Breast epithelium (tissue), 4 donors: Measurements from ENCODE around the gene MLC1. TPM values are rescaled to one million over a fixed set of nuclear protein-coding genes. Genes with fewer than 3 reads are reported as not detected.

Source experiments
- DNase-seq, 2 donors: peaks; one replicate each; pipeline ENCODE4 v3.0.0-alpha.2; 2019; ENCODE audit warnings: low spot score in 2 of 2
- H3K27ac ChIP-seq, 2 donors: fragments of 200-600 bp; sonication (generic) in 1 of 2; one replicate each; pipeline ENCODE4 v1.5.1; 2016 to 2019; ENCODE audit warnings: mild to moderate bottlenecking in 1 of 2
- H3K27me3 ChIP-seq, 2 donors: fragments of 200-600 bp; sonication (generic) in 1 of 2; one replicate each; pipeline versions ENCODE4 v1.5.1 to v1.6.0; 2017 to 2019; ENCODE audit warnings: control low read depth in 1 of 2, mild to moderate bottlenecking in 1 of 2
- H3K36me3 ChIP-seq: fragments of 200-600 bp; one replicate; pipeline ENCODE4 v1.5.1; 2019
- H3K4me1 ChIP-seq, 2 donors: fragments of 200-600 bp; sonication (generic); one replicate each; pipeline ENCODE4 v1.5.1; 2016 to 2019; ENCODE audit warnings: control low read depth in 1 of 2
- H3K4me3 ChIP-seq, 3 donors: fragments of 200-600 bp; sonication (generic); 1 replicate in 2 of 3; 2 replicates in 1 of 3; pipeline ENCODE4 v1.5.1; 2016 to 2019; ENCODE audit warnings: mild to moderate bottlenecking in 3 of 3, moderate library complexity in 2 of 3
- H3K9me3 ChIP-seq, 2 donors: fragments of 200-600 bp; sonication (generic) in 1 of 2; one replicate each; pipeline ENCODE4 v1.5.1; 2016 to 2019; ENCODE audit warnings: control low read depth in 1 of 2
- POLR2A ChIP-seq: fragments of 450-650 bp; IDR thresholded peaks from one replicate; pipeline ENCODE4 v1.6.1; 2016; ENCODE audit warnings: antibody characterized with exemption, mild to moderate bottlenecking, moderate library complexity
- POLR2AphosphoS5 ChIP-seq, 3 donors: sonication (generic); formaldehyde crosslinking; IDR thresholded peaks; one replicate each; pipeline ENCODE4 v1.6.1; 2017; ENCODE audit warnings: antibody characterized with exemption in 3 of 3
- intact Hi-C: fragments of 100-400 bp; cut with DNase I; formaldehyde crosslinking; loops from one replicate; pipeline ENCODE4 v1.15.1; 2023; ENCODE audit warnings: low total_unique reads
- total RNA-seq, 3 donors: library from RNA; depleted of rRNA; stranded (reverse); fragments of >200 nt; gene quantifications; one replicate each; pipeline ENCODE4 v1.1.0, GENCODE V29; 2016
- TF ChIP-seq, protein P1 (sequence below), 3 donors: fragments of 450-650 bp; IDR thresholded peaks; one replicate each; pipeline ENCODE4 v1.5.1; 2016 to 2017; ENCODE audit warnings: antibody characterized with exemption in 3 of 3, mild to moderate bottlenecking in 3 of 3, moderate library complexity in 3 of 3

MLC1 gene
- total RNA-seq, 3 donors from 2014 or later = 0.15 TPM; not detected in 2

DNA sequence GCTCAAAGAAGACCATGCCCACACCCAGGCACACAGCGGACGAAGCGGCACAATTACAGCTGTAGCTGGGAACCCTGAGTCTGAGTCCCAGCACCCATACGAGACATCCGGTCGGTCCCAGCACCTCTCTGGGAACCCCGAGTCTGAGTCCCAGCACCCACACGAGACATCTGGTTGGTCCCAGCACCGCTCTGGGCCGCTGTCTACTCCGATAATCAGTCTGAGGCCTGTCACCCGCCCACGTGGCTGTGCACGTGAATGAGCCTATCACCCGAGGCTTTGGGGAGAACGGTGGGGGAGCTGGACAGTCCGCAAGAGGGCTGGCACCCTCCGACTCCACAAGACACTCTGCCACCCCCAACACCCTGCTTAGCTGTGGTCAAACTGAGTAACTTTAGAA is 33.3 kb downstream of the MLC1 start:
- Histone ChIP-seq H3K27me3 (peaks cover 0 to 7% of the 10 kb centered on the region in 2 donors), H3K27ac (no peak overlapping the region), H3K36me3 (no peaks in the 10 kb centered on the region), H3K9me3 (peaks cover 7 to 16% of the 10 kb centered on the region in 2 donors), H3K4me3 (no peak overlapping the region), H3K4me1 (no peaks in the 10 kb centered on the region)
- TF ChIP-seq POLR2A (no peak), POLR2AphosphoS5 (IDR thresholded peaks at IDR 0.05) (no peak)
- TF ChIP-seq, protein P1, sequence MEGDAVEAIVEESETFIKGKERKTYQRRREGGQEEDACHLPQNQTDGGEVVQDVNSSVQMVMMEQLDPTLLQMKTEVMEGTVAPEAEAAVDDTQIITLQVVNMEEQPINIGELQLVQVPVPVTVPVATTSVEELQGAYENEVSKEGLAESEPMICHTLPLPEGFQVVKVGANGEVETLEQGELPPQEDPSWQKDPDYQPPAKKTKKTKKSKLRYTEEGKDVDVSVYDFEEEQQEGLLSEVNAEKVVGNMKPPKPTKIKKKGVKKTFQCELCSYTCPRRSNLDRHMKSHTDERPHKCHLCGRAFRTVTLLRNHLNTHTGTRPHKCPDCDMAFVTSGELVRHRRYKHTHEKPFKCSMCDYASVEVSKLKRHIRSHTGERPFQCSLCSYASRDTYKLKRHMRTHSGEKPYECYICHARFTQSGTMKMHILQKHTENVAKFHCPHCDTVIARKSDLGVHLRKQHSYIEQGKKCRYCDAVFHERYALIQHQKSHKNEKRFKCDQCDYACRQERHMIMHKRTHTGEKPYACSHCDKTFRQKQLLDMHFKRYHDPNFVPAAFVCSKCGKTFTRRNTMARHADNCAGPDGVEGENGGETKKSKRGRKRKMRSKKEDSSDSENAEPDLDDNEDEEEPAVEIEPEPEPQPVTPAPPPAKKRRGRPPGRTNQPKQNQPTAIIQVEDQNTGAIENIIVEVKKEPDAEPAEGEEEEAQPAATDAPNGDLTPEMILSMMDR (IDR thresholded peaks at IDR 0.05) = no peak
- intact Hi-C loops = loop anchor here (10.0 kb wide), 1 partner anchor 287 kb away; no protein-coding TSS in a partner anchor
- no peak for DNase-seq

DNA sequence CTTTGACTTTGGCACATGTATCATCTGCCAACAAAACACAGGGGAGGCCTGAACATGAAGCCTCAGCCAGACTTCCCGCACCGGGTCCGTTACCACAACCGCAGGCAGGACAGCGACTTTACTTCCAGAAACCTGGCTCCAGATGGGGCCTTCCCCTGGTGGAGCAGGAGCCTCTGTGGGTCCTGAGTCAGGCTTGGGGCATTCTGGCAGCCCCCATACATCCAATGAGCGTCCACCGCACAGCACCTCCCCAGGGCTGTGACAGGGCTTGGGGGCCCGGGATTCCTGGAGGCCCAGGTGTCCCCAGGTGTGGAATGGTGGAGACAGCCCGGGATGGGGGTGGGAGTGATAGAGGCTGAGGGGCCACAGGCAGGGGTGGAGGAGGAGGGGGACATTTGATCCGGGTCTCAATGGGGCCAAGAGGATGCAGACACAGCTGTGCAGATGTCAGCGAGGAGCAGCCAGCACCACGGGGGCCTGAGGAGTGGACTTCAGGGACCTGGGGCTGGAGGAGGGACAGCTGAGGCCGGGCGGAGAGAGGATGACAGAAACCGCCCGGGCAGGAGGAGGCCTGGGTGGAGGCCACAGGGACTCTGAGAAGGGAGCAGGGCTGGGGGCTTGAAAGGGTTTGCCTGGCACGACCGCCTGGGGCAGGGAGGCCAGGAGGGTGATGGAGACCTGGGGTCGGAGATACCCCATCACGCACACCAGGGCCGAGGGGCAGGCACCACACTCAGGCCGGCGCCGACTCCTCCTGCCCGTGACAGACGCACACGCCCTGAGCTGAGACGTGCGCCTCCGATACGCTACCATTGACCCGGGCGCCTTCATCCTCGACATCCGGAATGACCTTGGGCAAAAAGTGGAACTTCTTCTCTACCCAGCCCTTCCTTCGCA is 35.7 kb downstream of the MLC1 start:
- intact Hi-C loops = loop anchor here (10.0 kb wide), 1 partner anchor 285 kb away; no protein-coding TSS in a partner anchor
- H3K36me3 ChIP-seq = no peaks in the 10 kb centered on the region
- no peak for DNase-seq
- no peak overlapping the region for H3K4me3 ChIP-seq
- TF ChIP-seq, protein P1 (IDR thresholded peaks at IDR 0.05) = no peak
- no peak for TF ChIP-seq POLR2AphosphoS5 (IDR thresholded peaks at IDR 0.05)
- no peak for TF ChIP-seq POLR2A
- H3K27me3 ChIP-seq = peaks cover 0 to 31% of the 10 kb centered on the region in 2 donors
- no peaks in the 10 kb centered on the region for H3K4me1 ChIP-seq
- H3K9me3 ChIP-seq = peaks cover 7 to 15% of the 10 kb centered on the region in 2 donors
- H3K27ac ChIP-seq = no peak overlapping the region

DNA sequence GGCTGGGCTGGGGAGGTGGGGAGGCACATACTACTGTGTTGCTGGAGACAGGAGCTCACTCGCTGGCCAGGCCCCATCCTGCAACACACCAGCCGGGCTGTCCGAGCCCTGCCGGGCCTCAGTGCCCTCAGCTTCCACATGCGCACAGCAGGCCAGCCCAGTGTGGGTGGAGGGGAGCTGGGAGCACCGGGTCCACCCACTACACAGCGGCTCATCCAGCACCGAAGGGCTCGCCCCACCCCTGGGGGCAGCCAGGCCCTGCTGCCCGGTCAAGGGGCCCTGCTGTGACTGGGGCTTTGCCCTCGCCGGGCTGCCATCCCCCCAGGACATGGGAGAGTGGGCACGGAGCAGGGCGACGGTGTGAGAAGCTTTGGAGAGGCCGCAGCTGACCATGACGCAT is 36.4 kb downstream of the MLC1 start:
- intact Hi-C loops = no loop called here
- DNase-seq = no peak
- TF ChIP-seq POLR2AphosphoS5 (IDR thresholded peaks at IDR 0.05) (no peak), POLR2A (no peak)
- TF ChIP-seq, protein P1 (IDR thresholded peaks at IDR 0.05) = no peak
- H3K4me3 ChIP-seq = no peak overlapping the region
- no peaks in the 10 kb centered on the region for H3K4me1 ChIP-seq
- H3K36me3 ChIP-seq = no peaks in the 10 kb centered on the region
- peaks cover 0 to 32% of the 10 kb centered on the region in 2 donors for H3K27me3 ChIP-seq
- no peak overlapping the region for H3K27ac ChIP-seq
- H3K9me3 ChIP-seq = peaks cover 2 to 8% of the 10 kb centered on the region in 2 donors

DNA sequence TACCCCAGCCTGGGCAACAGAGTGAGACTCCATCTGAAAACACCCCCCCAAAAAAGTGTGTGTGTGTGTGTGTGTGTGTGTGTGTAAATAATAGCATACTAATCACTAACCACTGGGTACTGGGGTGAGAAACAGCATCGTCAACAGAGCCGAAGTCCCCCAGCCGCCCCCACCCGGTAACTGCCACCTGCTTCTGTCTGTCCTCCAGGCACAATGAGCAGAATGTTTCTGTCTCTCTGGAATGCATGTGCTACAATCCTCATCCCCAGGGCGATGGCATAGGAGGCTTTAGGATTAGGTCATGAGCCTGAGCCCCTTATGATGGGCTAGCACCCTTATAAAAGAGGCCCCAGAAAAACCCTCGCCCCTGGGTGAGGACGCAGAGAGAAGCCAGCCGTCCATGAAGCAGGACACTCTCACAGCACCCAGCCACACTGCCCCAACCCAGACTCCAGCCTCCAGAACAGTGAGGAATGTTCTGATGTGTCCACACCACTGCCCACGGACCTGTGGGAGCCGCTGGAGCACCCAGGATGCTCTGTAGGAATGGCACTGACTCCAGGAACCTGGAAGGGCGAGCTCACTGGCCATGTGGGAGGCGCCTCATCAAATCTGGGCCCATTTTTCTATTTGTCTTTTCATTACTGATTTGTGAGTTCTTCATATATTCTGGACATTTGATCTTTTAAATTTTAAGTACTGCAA is 37.0 kb downstream of the MLC1 start:
- Histone ChIP-seq H3K27ac (no peak overlapping the region), H3K4me3 (no peak overlapping the region), H3K27me3 (peaks cover 0 to 32% of the 10 kb centered on the region in 2 donors), H3K4me1 (no peaks in the 10 kb centered on the region), H3K36me3 (no peaks in the 10 kb centered on the region), H3K9me3 (peaks cover 0 to 2% of the 10 kb centered on the region in 2 donors)
- DNase-seq = no peak
- TF ChIP-seq POLR2A (no peak), POLR2AphosphoS5 (IDR thresholded peaks at IDR 0.05) (no peak)
- TF ChIP-seq, protein P1 (IDR thresholded peaks at IDR 0.05) = no peak
- intact Hi-C loops = no loop called here

DNA sequence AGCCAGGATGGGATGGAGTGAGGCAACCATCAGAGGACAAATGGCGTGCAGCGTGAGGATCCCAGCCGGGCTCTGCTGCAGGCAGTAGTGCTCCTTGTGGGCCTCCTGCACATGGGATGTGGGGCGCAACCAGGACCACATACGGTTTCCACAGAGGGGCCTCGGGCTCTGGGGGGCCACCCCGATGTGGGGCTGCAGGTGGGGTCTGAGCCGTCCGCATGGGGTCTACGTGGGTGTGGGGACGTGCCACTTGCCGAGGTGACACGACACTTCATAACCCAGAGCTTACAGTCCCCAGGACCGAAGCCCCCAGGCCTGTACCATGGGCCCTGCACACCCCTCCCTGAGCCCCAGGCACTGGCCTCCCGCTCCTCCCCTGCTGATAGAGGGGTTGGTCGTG is 37.9 kb downstream of the MLC1 start:
- TF ChIP-seq POLR2A (no peak), POLR2AphosphoS5 (IDR thresholded peaks at IDR 0.05) (no peak)
- TF ChIP-seq, protein P1 (IDR thresholded peaks at IDR 0.05) = no peak
- intact Hi-C loops = no loop called here
- no peak overlapping the region for H3K27ac ChIP-seq
- H3K9me3 ChIP-seq = no peaks in the 10 kb centered on the region
- DNase-seq = no peak
- no peaks in the 10 kb centered on the region for H3K4me1 ChIP-seq
- H3K4me3 ChIP-seq = no peak overlapping the region
- H3K36me3 ChIP-seq = no peaks in the 10 kb centered on the region
- peaks cover 0 to 32% of the 10 kb centered on the region in 2 donors for H3K27me3 ChIP-seq
